ENCODE results near the gene CDC42EP5.

DNA sequence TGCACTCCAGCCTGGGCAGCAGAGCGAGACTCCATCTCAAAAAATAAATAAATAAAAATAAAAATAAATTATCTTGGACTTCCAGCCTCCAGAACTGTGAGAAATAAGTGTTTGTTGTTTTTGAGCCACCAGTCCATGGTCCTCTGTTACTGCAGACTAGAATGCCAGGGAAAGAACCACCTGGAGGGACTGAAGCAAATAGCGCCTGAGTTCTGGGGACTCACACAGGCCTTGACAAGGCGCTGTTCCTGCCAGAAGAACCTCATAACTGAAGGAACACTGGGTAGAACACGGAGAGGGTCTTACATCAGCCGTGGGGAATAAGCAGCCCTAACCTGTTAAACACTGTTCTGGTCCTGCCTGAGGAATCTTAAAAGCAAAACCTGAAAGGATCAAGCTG, 32.5 kb downstream of the CDC42EP5 start:
- TF ChIP-seq, protein P1, sequence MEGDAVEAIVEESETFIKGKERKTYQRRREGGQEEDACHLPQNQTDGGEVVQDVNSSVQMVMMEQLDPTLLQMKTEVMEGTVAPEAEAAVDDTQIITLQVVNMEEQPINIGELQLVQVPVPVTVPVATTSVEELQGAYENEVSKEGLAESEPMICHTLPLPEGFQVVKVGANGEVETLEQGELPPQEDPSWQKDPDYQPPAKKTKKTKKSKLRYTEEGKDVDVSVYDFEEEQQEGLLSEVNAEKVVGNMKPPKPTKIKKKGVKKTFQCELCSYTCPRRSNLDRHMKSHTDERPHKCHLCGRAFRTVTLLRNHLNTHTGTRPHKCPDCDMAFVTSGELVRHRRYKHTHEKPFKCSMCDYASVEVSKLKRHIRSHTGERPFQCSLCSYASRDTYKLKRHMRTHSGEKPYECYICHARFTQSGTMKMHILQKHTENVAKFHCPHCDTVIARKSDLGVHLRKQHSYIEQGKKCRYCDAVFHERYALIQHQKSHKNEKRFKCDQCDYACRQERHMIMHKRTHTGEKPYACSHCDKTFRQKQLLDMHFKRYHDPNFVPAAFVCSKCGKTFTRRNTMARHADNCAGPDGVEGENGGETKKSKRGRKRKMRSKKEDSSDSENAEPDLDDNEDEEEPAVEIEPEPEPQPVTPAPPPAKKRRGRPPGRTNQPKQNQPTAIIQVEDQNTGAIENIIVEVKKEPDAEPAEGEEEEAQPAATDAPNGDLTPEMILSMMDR (conservative IDR thresholded peaks at IDR 0.05) = no peak
- no peak for TF ChIP-seq EZH2 (IDR thresholded peaks at IDR 0.05; ENCODE audit: low read depth)

All from PC-9 (cell line).